ENCODE results near the gene BRD4.

The BRD4 gene

DNA sequence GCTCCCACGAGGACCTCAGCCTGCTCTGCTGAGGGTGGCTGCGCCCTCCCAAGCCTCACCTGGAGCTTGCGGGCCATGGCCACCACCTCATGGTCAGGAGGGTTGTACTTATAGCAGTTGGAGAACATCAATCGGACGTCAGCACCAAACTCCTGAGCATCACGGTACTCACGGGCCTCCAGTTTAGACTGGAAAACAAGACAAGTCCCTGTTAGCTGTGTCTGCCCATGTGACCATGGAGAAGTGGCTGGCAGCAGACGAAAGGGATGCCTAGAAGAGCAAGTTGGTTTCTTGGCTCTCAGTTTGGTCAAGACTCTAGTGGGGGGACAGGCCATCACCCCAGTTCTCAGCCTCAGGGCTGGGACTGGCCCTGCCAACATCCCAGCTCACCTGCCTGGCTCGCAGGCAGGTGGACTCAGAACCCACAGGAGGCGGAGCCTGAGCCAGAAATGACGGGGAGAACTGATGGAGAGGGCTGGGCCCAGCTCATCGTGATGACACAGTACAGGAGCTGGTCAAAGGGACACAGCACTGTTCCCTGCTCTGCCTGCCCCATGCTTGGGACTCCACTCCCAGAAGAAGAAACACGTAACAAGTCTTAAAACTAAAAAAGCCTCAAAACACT lies 68.9 kb downstream of the BRD4 start:
- H3K27ac Mint-ChIP-seq, result no peak overlapping the region
- no peaks in the 10 kb centered on the region for H3K9me3 Mint-ChIP-seq
- no peak overlapping the region for H3K4me3 Mint-ChIP-seq
- peaks cover 62% of the 10 kb centered on the region for H3K36me3 Mint-ChIP-seq (ENCODE audit: low read depth)
- H3K4me1 Mint-ChIP-seq (ENCODE audit: low read depth), result peaks cover 6% of the 10 kb centered on the region
- no peaks in the 10 kb centered on the region for H3K27me3 Mint-ChIP-seq

- no peak overlapping the region for H3K27ac Mint-ChIP-seq
- H3K4me1 Mint-ChIP-seq (ENCODE audit: low read depth), result no peaks in the 10 kb centered on the region
- H3K4me3 Mint-ChIP-seq, result no peak overlapping the region
- H3K27me3 Mint-ChIP-seq, result no peaks in the 10 kb centered on the region
- no peaks in the 10 kb centered on the region for H3K9me3 Mint-ChIP-seq
- H3K36me3 Mint-ChIP-seq (ENCODE audit: low read depth), result peaks cover 59% of the 10 kb centered on the region
These were observed 70.3 kb downstream of the BRD4 start for GRCh38 chr19:15262011-15262410.

DNA sequence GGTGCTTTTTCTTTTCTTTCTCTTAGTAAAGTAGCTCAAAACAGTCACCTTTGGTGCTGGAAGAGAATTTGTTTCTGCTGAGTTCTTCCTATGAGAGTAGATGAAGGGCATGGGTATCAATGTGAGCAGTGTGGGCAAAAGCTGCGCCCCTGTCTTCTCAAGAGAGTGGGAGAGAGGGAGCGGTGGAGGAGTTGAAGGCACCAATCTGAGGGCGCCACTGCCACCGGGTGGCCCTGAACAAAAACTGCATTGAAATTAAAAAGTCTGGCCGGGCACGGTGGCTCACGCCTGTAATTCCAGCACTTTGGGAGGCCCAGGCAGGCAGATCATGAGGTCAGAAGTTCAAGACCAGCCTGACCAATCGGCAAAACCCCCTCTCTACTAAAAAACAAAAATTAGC lies 71.4 kb downstream of the BRD4 start:
- Mint-ChIP-seq H3K4me3 (no peak overlapping the region), H3K36me3 (ENCODE audit: low read depth) (peaks cover 68% of the 10 kb centered on the region), H3K9me3 (no peaks in the 10 kb centered on the region), H3K27ac (peak overlapping the region; percentile 31), H3K27me3 (no peaks in the 10 kb centered on the region), H3K4me1 (ENCODE audit: low read depth) (no peaks in the 10 kb centered on the region)

- Mint-ChIP-seq H3K27me3 (no peaks in the 10 kb centered on the region), H3K27ac (no peak overlapping the region), H3K9me3 (no peaks in the 10 kb centered on the region), H3K4me1 (ENCODE audit: low read depth) (no peaks in the 10 kb centered on the region), H3K4me3 (no peak overlapping the region), H3K36me3 (ENCODE audit: low read depth) (peaks cover 77% of the 10 kb centered on the region)
These were observed 72.4 kb downstream of the BRD4 start for GRCh38 chr19:15259907-15260306.

GRCh38 chr19:15257782-15258181 lies 74.6 kb downstream of the BRD4 start:
- Mint-ChIP-seq H3K4me3 (no peak overlapping the region), H3K27ac (no peak overlapping the region), H3K27me3 (no peaks in the 10 kb centered on the region), H3K36me3 (ENCODE audit: low read depth) (peaks cover 74% of the 10 kb centered on the region), H3K4me1 (ENCODE audit: low read depth) (no peaks in the 10 kb centered on the region), H3K9me3 (no peaks in the 10 kb centered on the region)

DNA sequence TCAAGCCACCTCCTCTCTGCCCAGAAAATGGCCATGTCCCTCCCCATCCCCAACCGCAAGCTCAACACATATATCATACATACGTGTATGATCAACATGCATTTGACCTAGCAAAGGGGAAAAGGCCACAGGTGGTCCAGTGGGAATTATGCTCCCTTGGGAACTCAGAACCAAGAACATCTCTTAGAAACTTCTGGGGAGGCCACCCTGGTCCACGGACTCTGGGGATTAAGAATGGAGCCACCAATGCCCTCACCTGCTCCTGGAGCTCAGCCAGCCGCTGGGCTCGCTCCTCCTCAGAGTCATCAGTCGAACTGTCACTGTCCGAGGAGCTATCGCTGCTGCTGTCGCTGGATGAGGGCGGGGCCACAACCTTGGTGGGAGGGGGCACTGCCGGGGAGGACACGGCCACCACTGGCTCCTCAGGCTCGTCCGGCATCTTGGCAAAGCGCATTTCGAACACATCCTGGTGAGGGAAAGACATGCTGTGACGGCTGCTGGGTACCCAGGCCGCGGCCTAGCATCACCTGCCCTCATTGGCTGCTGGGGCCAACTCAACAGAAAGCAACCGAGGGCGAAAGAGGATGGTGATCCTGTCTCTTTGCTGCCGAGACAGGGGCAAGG lies 75.5 kb downstream of the BRD4 start:
- Mint-ChIP-seq H3K9me3 (no peaks in the 10 kb centered on the region), H3K4me1 (ENCODE audit: low read depth) (no peaks in the 10 kb centered on the region), H3K27ac (no peak overlapping the region), H3K27me3 (no peaks in the 10 kb centered on the region), H3K4me3 (no peak overlapping the region), H3K36me3 (ENCODE audit: low read depth) (peaks cover 82% of the 10 kb centered on the region)

- H3K4me1 Mint-ChIP-seq (ENCODE audit: low read depth), result no peaks in the 10 kb centered on the region
- peaks cover 72% of the 10 kb centered on the region for H3K36me3 Mint-ChIP-seq (ENCODE audit: low read depth)
- no peak overlapping the region for H3K4me3 Mint-ChIP-seq
- H3K27ac Mint-ChIP-seq, result no peak overlapping the region
- no peaks in the 10 kb centered on the region for H3K9me3 Mint-ChIP-seq
- no peaks in the 10 kb centered on the region for H3K27me3 Mint-ChIP-seq
These were observed 76.9 kb downstream of the BRD4 start for GRCh38 chr19:15255359-15255990.

DNA sequence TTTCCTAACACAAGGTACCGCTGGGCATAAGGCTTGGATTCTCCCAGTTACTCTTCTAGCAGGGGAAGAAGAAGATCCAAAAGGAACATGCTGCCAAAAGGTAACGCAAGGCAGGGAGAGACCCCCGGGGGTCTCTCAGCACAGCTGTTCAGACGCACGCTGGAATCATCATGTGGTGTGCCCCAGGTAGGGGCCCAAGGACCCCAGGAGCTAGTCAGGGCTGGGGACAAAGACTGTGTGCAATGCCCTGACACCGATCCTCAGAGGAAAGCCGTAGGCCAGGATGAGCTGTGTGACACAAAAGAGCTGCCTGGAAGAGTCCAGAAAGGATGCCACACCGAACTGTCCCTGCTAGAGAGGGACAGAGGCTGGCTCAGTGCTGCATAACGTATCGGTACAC lies 77.8 kb downstream of the BRD4 start:
- Mint-ChIP-seq H3K36me3 (ENCODE audit: low read depth) (peaks cover 69% of the 10 kb centered on the region), H3K9me3 (no peaks in the 10 kb centered on the region), H3K4me1 (ENCODE audit: low read depth) (no peaks in the 10 kb centered on the region), H3K27ac (no peak overlapping the region), H3K4me3 (no peak overlapping the region), H3K27me3 (no peaks in the 10 kb centered on the region)

GRCh38 chr19:15253513-15253912 lies 78.8 kb downstream of the BRD4 start:
- Mint-ChIP-seq H3K9me3 (no peaks in the 10 kb centered on the region), H3K4me1 (ENCODE audit: low read depth) (no peaks in the 10 kb centered on the region), H3K27me3 (no peaks in the 10 kb centered on the region), H3K36me3 (ENCODE audit: low read depth) (peaks cover 65% of the 10 kb centered on the region), H3K4me3 (no peak overlapping the region), H3K27ac (no peak overlapping the region)

DNA sequence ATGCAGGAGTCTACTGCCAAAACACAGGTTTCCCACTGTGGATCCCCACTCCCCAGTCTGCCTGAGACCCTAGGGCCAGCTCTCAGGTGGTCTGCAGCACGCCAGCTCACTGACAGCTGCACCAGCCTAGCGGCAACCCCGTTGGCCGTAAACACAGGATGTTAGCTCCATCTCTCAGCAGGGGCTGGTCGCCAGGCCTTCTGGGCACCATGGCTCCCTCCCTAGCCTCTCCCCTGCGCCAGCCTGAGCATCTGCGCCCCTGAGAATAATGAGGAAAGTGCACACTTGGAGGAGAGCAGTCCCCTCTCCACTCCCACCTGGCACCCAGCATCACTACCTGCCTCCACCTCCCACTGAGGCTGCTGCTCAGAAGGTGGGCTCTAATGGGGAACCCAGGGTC lies 79.3 kb downstream of the BRD4 start:
- Mint-ChIP-seq H3K4me3 (no peak overlapping the region), H3K27me3 (no peaks in the 10 kb centered on the region), H3K36me3 (ENCODE audit: low read depth) (peaks cover 65% of the 10 kb centered on the region), H3K27ac (no peak overlapping the region), H3K4me1 (ENCODE audit: low read depth) (no peaks in the 10 kb centered on the region), H3K9me3 (no peaks in the 10 kb centered on the region)

DNA sequence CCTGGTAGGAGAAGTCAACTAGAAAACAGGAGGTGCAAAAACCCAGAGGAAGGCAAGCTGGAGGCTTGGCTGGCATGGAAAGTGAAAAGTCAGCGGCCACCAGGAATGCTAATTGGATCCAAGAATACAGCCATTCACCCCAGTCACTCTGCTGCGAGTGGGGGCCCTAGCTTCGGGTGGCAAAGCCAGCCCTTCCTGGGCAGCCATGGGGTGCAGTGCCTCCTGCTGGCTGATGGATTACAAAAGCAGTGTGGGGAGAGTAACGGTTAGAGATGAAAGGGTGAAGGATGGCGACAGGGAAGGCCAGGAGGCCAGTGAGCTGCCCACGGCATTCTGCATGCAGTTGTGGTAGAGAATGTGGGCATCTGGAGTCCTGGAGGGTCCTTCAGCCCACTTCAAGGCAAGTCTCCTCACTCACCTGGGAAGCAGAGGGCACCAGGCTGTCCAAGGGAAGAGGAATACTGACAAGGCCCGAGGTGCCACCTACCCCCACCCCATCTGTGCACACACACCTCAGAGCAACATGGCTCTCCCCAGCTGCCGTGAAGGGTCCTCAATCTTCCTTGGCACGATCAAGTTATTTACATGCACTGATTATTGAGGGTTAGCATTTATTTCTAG lies 79.8 kb downstream of the BRD4 start:
- Mint-ChIP-seq H3K27ac (no peak overlapping the region), H3K27me3 (no peaks in the 10 kb centered on the region), H3K4me1 (ENCODE audit: low read depth) (no peaks in the 10 kb centered on the region), H3K4me3 (no peak overlapping the region), H3K9me3 (no peaks in the 10 kb centered on the region), H3K36me3 (ENCODE audit: low read depth) (peaks cover 63% of the 10 kb centered on the region)

DNA sequence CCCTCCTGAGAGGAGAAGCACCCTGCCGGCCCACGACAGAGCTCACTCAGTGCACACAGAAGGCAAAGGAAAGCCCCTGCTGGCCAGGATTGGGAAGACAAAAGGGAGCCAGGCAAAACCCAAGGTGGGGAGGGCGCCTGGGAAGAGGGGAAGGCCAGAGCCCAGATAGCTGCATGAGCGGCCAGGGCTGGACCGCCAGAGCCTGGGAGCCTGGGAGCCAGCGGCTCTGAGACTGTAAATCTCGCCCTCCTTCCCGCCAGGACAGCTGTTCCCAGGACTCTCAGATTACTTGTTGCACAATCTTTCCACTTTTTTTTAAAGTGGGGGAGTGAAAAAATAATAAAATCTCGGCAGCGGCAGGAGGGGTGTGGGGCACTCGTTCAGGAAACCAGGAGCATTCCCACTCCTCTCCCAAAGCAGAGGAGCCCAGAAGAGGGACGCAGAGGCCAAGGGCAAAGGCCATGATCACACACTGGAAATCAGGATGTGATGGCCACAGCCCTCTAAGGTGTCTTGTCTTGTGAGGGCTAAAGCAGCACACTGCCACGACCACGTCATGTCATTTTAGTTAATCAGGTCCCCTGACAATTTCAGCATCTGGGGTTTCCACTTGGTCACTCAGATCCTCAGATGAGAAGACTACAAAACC lies 80.5 kb downstream of the BRD4 start:
- H3K9me3 Mint-ChIP-seq, result no peaks in the 10 kb centered on the region
- H3K27me3 Mint-ChIP-seq, result no peaks in the 10 kb centered on the region
- H3K4me3 Mint-ChIP-seq, result no peak overlapping the region
- H3K36me3 Mint-ChIP-seq (ENCODE audit: low read depth), result peaks cover 58% of the 10 kb centered on the region
- no peaks in the 10 kb centered on the region for H3K4me1 Mint-ChIP-seq (ENCODE audit: low read depth)
- H3K27ac Mint-ChIP-seq, result no peak overlapping the region

- Mint-ChIP-seq H3K36me3 (ENCODE audit: low read depth) (peaks cover 57% of the 10 kb centered on the region), H3K27ac (no peak overlapping the region), H3K27me3 (no peaks in the 10 kb centered on the region), H3K4me3 (no peak overlapping the region), H3K4me1 (ENCODE audit: low read depth) (no peaks in the 10 kb centered on the region), H3K9me3 (no peaks in the 10 kb centered on the region)
These were observed 81.2 kb downstream of the BRD4 start for GRCh38 chr19:15251010-15251748.

DNA sequence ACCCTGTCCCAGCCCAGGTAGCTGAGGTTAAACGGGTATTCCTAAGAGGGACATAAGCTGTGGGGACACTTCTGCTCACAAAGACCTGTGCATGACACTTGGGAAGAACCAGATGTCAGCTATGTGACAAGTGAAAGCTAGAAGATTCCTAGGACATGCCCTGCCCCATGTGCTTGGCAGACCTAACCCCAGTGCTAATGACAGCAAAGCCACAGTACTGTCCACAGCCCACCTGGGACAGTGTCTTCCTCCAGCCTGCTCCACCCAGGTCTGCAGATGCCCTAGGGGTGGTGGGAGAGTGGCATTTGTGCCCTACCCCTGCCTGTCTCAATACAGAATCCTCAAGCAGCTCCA lies 81.7 kb downstream of the BRD4 start:
- Mint-ChIP-seq H3K4me1 (ENCODE audit: low read depth) (no peaks in the 10 kb centered on the region), H3K36me3 (ENCODE audit: low read depth) (peaks cover 57% of the 10 kb centered on the region), H3K9me3 (no peaks in the 10 kb centered on the region), H3K27ac (no peak overlapping the region), H3K4me3 (no peak overlapping the region), H3K27me3 (no peaks in the 10 kb centered on the region)
